Middle frontal gyrus (tissue), 1 donor: ENCODE measurements around the gene ERMN.
"Not testable (repeated sequence)": the region's sequence is repeated elsewhere in the genome, so short reads cannot be mapped to it uniquely, and the experiment has no call there.

Source experiments
- DNase-seq: peaks from one replicate; pipeline ENCODE4 v3.0.0-alpha.2; 2015; ENCODE audit warnings: low spot score; ENCODE audit errors: extremely low spot score

Gene ERMN

GRCh38 chr2:157296958-157297357, 28.7 kb downstream of the ERMN start:
- no peak for DNase-seq

GRCh38 chr2:157296490-157296889, 29.1 kb downstream of the ERMN start:
- DNase-seq: no peak

GRCh38 chr2:157292853-157293252, 32.8 kb downstream of the ERMN start:
- DNase-seq: no peak

GRCh38 chr2:157291018-157291417, 34.6 kb downstream of the ERMN start:
- no peak for DNase-seq

GRCh38 chr2:157290525-157290924, 35.1 kb downstream of the ERMN start:
- DNase-seq: no peak

- no peak for DNase-seq
Measured at GRCh38 chr2:157287160-157287559, 38.5 kb downstream of the ERMN start.

- DNase-seq: no peak
Measured at GRCh38 chr2:157283468-157283867, 42.2 kb downstream of the ERMN start.

- no peak for DNase-seq
Measured at GRCh38 chr2:157281316-157281715, 44.3 kb downstream of the ERMN start.

GRCh38 chr2:157279311-157279710, 46.3 kb downstream of the ERMN start:
- not testable (repeated sequence) for DNase-seq

- no peak for DNase-seq
Measured at GRCh38 chr2:157271590-157272203, 53.9 kb downstream of the ERMN start.

- no peak for DNase-seq
Measured at GRCh38 chr2:157269922-157270321, 55.7 kb downstream of the ERMN start.

GRCh38 chr2:157269060-157269459, 56.6 kb downstream of the ERMN start:
- no peak for DNase-seq
